ENCODE measurements around the gene HIRA.
A peak's percentile ranks its signal among the peaks of the same experiment; 100 is the strongest.

HIRA gene

DNA sequence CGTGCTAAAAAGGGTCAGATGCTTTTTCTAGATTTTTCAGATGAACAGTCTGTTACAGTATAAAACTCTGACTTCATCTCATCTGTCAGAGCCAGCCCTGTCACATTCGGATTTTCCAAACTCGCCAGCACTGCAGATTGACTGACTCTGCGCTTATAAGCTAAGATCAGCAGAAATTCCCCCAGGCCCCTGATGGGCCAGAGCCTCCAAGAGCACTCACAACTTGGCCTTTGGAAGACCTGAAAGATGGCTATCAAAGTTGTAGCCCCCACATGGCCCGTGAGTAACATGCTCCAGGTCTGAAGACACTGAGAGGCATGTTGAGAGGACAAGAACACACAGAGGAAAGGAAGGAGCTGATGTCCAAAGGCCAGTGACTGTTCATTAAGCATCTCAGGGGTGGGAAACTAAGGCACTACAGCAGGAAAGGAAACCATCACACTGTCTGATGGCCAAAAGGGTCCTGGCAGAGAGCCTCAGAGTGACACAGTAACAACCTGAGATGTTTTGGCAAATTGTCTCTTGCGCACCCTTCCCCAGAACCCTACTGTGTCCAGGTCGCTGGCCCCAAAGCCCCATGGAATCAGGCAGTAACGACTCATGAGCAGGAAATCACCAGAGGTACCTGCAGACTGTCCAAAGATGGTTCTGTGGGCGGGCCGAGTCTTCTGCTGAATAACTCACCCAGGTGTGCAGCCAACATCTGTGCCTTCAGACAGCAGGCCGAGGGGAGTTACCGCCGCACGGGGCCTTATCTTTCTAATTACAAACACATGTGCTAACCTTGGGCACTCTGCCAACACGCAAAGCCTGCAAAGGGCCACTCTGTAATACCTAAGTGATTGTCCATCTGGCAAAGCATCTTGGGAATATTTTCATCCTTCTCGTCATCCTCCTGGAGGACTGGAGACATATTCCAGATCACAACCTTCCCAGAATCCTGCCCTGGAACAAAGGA, 23.6 kb downstream of the HIRA start:
- DNase-seq (ENCODE audit: low read depth): peak; percentile 23

DNA sequence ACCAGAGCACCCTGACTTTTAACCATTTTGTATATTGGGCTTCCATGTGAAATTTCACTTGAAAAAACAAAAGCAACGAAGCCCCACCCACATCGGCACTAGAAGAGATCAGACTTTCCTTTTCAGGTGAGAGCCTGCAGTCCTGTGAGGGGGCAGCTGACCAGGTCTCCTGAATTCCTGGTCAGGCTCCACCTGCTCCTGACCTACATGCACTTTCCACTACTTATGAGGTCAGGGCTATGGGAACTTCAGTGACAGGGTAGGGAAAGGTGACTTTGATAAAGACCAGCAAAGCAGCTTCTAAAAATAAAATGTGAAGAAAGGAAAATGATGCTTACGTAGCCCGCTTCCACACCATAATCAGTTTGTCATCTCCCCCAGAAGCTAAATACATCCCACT, 24.7 kb downstream of the HIRA start:
- no peak for DNase-seq (ENCODE audit: low read depth)

DNA sequence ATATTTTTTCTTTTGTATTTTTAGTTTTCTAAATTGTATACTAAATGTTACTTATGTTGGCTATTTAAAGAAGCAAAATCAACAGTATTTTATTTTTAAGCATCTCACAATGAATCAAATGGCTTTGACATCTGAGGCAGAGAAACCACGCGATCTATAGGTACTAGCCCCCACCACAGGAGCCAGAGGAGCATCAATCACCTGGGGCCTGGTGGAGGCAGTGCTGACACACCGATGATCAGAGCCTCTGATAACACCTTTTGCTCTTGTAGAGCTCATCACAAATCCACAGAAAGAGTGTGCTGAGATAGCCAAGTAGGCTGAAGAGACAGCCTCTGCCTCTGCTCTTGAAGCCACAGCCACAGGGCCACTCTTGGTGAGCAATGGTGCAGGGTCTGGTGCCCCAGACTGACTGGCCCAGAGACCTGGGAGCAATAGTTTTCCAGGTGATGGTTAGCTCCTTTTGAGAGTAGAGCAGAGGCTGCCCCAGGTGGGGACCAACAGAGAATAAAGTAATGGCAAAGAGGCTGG, 25.2 kb downstream of the HIRA start:
- DNase-seq (ENCODE audit: low read depth): no peak

DNA sequence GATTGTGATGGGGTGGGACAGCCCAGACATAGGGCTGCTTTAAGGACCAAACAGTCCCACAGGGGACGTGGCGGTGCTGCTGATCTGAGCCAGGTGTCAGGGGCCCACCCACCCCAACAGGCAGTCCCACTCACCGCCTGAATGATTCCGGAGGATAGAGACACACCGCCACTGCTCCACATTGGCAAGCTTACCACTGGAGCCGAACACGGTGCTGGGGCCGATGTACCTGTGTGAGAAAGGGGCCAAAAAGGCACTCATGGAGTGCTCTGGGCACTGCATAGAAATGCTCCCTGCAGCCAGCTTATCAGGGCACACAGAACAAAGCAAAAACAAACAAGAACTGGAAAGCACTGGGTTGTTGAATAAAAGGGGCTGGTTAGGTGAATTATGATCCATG, 25.9 kb downstream of the HIRA start:
- DNase-seq (ENCODE audit: low read depth): no peak

DNA sequence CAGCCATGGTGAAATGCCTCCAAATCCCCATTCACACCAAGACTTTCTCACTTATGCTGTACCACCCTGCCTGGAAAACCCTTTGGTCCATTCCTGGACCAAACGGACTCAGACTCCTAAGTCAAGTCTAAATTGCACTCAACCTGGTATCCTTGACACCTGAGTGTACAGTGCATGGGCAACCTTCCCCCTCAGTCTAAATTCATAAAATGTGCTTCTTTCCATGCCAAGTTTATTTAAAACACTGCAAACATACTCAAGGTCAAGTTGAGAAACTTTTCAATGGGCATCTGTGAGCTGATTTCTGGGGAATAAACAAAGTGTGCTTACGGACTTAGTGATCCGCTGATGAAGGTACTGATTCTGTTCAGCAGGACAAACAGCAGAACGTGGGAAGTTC, 26.4 kb downstream of the HIRA start:
- DNase-seq (ENCODE audit: low read depth): no peak

DNA sequence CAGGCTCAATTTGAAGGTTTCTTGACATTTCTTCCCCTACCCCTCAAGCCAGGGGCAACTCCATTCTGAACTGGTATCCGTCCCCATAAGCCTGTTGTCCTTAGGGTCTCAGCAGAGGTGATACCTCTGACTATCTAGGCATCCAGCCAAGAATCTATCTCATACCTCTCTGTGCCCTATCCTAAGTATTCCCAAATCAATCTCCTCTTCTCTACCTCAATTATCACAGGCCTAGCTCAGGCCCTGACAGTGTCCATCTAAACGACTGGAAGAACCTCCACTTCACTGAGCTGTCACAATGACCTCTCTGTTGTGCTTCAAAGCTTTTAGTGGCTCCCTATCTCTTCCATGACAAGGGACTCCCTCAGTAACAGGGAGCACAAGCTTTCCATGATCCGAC, 26.9 kb downstream of the HIRA start:
- DNase-seq (ENCODE audit: low read depth): no peak

DNA sequence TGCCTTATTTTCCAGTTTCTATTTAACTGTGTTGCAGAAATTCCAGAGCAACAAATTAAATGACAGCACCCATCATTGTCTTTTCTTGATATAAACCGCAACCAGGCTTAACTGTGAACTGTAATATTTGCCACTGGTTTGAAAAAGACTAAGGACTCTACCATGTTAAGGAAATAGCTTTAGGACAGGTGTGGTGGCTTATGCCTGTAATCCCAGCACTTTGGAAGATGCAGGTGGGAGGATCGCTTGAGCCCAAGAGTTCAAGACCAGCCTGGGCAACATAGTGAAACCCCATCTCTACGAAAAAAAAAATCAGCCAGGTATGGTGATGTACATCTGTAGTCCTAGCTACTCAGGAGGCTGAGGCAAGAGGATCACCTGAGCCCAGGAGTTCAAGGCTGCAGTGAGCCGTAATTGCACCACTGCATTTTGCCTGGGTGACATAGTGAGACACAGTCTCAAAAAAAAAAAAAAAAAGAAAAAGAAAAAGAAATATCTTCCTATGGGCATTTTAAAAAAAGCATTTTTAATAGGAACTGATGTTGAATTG, 28.8 kb downstream of the HIRA start:
- no peak for DNase-seq (ENCODE audit: low read depth)

DNA sequence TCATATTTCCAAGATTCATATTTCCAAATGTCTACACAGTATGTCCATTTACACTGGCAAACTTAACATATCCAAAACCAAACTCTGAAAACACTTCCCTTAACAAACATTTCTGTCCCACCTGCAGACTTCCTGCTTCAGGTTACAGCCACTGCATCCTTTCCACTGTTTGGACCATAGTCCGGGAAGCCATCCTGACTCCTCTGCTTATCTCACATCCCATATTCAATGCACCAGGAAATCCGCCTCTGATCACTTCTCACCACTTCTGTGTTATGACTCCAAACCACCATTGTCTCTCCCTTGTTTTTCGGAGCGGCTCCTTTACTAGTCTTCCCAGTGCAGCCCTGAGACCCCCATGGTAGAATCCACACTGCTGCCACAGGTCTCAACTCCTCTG, 30.1 kb downstream of the HIRA start:
- no peak for DNase-seq (ENCODE audit: low read depth)

DNA sequence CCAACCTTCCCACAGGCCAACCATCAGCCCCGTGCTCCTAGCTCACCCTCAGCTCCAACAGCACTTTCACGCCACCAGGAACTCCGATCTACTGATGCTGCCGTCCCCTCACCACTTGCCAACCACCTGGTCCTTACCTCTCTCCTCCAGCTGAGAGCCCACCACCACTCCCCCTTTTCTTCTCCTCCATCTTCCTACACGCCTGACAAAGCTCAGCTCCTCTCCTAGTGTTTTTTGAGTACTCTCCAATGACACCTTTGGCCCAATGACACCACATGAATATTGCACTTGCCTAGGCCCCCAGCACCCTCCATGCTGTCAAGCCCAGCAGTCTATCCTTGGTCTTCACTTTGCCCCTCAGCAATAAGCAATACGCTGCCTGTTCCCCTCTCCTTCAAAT, 30.7 kb downstream of the HIRA start:
- DNase-seq (ENCODE audit: low read depth): no peak

DNA sequence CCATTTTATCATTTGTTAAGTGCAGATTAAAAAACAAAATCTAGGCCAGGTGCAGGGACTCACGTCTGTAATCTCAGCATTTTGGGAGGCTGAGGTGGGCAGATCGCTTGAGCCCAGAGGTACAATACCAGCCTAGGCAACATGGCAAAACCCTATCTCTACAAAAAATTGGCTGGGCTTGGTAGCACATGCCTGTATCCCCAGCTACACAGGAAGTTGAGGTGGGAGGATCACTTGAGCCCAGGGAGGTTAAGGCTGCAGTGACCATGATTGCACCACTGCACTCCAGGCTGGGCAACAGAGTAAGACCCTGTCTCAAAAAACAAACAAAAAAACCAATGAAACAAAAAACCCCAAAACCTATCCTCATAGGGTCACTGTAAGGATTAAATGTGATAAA, 32.9 kb downstream of the HIRA start:
- DNase-seq (ENCODE audit: low read depth): no peak

DNA sequence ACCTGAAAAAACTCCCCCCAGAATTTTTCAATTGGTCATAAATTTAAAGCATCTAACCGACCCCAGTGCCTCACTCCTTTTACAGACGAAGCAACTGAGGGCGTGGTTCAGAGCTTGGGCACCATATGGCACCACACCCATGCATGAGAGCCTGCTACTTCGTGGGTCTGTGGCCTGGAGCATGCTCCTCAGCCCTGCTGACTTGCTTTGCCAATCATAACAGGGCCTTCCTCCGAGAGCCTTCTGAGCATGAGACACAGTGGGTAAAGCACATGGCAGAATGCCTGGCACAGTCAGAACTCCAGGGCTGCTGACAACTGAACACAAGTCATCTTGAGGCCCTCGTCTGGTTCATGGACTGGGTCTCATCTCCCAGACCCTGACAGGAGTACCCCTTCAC, 33.3 kb downstream of the HIRA start:
- DNase-seq (ENCODE audit: low read depth): no peak

DNA sequence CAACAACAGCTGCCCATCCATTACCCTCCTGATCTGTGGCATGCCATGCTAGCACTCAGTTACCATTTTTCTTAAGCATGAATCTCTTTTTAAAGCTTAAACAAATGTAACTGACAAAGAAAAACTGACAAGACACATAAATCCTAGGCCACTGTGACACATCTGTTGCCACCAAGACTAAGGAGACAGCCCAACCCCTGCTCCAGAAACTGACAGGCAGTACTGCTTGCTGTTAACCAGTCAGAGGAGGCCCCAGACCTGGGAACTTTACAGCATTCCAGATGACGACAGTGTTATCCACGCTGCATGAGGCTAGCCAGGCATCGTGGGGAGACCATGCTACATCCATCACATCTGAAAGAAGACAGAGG, 33.8 kb downstream of the HIRA start:
- no peak for DNase-seq (ENCODE audit: low read depth)

DNA sequence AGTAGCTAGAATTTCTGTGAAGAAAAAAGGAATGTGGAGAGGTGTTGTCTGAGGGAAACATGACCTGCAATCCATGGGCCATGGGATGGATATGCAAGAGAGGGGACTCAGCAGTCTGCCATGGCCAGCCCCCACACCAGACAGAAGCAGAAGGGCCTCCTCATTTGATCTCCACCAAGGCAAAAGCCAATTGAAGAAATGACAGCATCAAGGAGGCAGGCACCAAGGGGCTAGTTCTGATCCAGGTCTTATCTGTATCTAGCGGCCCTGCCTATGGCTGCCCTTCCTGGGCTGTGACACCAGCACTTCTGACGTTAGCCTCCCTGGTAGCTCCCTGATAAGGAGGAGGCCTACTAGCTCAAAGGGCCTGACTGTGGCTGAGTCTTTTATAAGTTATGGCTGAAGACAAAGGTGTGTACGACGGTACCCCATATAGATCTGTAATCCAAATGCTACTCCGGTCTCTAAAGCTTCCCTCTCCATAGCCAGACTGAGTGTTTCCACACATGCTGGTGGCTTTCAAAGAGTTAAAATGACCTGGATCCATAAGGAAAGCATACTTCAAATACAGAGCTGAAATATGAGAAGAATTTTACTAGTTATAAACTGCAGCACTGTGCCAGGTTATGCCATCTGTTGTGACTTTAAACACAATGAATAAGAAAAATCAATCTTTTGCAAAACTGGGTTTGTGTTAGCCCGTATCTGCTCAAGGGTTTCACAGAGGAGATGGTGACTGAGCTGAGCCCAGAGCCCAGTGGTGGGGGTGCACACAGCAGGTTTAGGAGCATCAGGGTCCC, 34.4 kb downstream of the HIRA start:
- no peak for DNase-seq (ENCODE audit: low read depth)

DNA sequence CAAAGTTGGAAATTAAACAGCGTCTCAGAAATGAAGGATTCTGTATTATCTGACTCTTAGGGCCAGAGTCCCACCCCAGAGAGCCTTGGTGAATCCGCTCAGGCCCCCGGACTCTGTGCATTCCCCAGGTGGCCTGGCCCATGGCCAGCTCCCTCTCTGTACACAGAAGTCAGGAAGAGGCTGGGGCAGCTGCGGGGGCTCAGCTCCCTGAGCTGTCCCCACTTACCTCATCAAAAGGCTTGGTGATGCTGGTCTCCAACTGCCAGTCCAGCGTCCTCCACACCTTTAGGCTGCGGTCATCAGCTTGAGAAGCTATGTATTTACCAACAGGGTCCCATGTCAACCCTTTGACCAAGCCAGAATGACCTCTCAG, 35.0 kb downstream of the HIRA start:
- DNase-seq (ENCODE audit: low read depth): no peak

DNA sequence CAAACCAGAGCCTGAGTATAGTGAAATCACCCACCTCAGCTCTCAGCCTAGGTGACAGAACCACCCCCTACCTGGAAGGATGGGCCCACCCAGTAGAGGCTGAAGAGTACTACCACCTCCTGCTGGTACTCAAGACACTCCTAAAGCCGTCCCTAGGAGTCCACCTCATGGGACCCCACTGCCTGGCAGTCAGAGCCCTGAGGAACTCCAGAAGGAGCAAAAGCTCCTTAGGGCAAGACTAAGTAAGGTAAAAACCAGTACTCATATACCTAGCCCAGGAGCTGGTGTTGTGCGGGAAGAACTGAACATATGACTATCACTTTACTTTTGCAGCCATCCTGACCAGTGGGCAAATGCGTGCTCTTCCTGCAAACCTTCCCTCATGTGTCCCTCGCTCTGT, 36.3 kb downstream of the HIRA start:
- DNase-seq (ENCODE audit: low read depth): no peak

DNA sequence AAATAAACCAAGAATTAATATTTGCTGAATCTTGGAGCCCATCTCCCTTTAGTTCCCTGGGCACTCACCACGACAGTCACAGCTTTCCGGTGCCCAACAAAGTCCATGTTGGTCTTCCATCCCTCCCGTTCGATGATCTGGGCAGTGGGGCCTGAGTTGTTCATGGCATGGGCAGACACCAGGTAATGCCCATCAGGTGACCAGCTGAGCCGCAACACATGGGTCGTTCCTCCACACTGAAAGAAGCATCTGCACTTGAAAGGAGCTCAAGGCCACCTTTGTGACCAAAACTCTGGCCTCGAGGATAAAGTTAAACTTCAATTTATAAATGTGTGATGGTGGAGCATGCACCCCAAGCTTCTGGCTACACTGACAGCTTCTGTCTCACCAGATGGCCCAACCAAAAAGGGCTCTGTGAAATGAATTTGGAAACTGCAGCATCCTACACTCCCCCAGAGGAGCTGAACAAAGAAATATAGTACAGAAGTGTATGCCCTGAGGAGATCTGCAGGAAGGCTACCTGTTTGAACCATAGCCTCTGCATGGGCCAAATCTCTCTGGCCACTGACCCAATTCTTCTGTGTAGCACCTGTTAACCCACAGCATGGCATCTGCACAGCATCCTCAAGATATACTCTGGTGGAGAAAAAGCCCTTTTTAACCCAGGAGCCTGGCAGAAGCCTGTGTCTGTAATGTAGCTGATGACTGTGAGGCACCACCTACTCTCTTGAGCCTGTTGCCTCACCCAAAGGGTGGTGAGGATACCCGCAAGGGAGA, 37.1 kb downstream of the HIRA start:
- no peak for DNase-seq (ENCODE audit: low read depth)

DNA sequence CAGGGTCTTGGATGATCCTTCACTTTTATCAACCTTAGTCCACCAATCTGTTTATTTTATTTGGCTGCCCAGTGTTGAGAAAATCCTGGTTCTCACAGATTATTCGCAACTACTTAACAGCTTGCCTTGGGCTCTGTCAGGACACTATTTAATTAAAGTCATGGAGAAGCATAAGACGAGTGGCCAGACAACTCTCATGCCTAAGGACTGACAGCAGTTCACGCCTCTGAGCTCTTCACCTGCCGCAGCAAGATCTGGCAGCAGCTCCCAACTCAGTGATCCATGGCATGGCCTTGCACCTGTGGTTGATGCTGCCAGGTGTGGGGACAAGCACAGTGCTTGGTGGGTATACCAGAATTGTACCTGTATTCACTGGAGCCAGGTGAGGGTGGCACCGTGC, 37.8 kb downstream of the HIRA start:
- DNase-seq (ENCODE audit: low read depth): no peak

DNA sequence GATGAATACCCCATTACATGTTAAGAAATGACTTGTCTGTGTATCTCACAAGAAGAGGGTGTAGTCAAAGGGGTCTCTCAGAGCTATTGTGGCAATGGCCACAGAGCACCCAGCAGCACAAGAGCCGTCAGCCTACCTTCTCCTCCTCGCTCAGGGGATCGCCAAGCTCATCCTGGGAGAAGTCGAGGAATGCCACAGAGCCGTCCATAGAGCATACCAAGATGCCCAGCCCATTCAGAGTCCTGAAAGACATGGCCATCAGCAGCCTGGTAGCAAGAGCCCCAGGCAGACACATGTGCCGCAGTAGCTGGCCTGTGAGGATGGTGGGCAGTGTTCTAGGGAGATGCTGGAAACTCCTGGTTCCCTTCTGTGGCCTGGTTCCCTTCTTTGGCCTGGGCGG, 44.0 kb downstream of the HIRA start:
- DNase-seq (ENCODE audit: low read depth): no peak

DNA sequence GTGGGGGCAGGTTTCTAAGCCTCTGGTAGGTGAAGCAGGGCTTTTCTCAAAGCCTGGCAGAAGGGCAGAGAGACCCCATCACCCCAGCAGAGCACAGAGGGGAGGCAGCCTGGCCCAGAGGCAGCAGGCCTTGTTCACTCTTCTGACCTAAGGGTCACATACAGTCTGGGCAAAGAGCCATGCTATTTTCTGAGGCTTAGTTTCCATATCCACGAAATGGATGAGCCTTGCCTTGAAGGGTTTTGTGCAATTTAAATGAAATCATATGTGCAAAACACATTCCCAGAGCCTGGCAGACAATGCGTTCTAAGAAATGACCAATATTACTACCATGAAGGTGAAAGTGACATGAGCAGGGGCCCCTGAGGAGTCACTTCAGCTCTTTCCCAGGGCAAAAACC, 44.5 kb downstream of the HIRA start:
- DNase-seq (ENCODE audit: low read depth): peak; percentile 16

DNA sequence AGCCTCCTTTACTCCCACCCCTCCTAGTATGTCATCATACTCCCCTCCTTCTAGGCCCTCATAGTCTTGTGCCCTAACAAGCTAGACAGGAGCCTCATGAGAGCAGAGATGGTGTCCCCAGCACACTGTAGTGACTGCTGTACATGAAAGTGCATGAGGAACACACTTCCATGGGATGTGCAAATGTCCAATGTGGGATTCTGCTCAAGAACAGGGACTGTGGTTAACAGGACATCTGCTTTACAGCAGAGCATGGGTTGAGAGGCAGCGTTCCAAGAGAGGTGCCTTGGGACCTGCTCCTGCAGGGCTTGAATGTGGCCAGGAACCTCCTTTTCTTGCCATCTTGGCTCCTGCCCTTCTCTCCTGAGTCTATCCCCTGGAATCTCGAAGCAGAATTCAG, 45.3 kb downstream of the HIRA start:
- no peak for DNase-seq (ENCODE audit: low read depth)

DNA sequence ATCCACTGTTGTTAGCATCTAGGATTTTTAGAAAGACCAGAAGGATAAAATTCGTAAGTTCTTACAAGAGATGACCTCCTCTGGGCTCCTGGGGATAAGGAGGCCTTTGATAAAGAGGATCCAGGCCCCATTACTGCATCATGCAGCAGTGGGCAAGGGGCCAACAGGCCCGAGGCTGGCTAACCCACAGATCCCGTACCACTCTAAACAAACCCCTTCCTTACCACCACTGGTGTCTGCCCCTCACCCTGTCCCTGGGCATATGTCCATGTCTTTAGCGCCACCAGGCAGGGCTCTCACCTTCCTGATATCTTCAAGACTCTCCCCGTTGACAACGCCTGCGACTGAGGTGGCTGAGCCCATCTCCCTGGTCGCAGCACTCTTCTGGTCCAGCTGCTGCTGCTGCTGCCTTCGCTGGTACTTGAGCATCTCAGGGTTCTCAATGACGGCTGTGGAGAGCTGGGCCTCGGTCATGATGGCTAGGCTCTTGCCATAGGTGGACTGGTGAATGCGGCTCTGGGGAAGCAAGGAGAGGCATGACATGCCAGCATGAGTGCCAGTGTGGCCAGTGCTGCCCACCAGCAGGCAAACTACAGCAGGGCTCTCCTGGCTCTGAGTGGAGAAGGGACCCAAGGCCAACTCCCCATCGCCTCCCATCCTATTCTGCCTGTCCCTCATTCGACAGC, 46.2 kb downstream of the HIRA start:
- no peak for DNase-seq (ENCODE audit: low read depth)

DNA sequence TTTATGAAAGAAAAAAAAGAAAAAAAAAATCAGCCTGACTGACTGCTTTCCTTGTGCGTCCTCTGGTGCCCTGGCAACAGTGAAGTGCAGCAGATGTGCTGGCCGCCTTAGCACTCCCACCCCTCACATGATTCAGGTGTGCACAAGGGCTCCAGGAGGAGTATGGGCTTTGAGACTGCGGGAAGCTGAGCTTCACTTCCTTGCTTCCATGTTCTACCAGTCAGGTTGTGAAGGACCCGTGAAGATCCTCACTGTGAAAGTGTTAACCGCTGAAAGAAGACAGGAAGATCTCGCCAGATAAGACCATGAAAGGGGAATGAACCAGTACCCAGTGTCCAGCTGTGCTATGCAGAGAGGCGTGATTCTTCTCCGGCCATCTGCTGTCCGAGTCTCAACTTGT, 48.2 kb downstream of the HIRA start:
- no peak for DNase-seq (ENCODE audit: low read depth)
